Muscle of arm (tissue), 12 donors: ENCODE data around the gene RAB33B. TPM values are rescaled to one million over a fixed set of nuclear protein-coding genes. Genes with fewer than 3 reads are reported as not detected.
"Not testable (repeated sequence)": the region's sequence is repeated elsewhere in the genome, so short reads cannot be mapped to it uniquely, and the experiment has no call there.

Experiments used
- DNase-seq: peaks from one replicate; pipeline ENCODE4 v3.0.0-alpha.2; 2013
- polyA plus RNA-seq, 12 donors: library from polyadenylated mRNA; unstranded; fragments of 120-200 nt; gene quantifications; one replicate each; pipeline ENCODE4 v1.2.1, GENCODE V29; 2013; ENCODE audit not compliant: insufficient read length in 12 of 12

The RAB33B gene
- polyA plus RNA-seq, 12 donors, result 6.7 to 13.8 (median 10.3) TPM; not detected in 1

- no peak for DNase-seq
Observed at GRCh38 chr4:139458999-139459398, 5.1 kb downstream of the RAB33B start.

- DNase-seq, result no peak
Observed at GRCh38 chr4:139460565-139460964, 6.6 kb downstream of the RAB33B start.

- DNase-seq, result no peak
Observed at GRCh38 chr4:139461022-139461628, 7.2 kb downstream of the RAB33B start.

- not testable (repeated sequence) for DNase-seq
Observed at GRCh38 chr4:139464512-139464911, 10.6 kb downstream of the RAB33B start.

- no peak for DNase-seq
Observed at GRCh38 chr4:139465922-139466321, 12.0 kb downstream of the RAB33B start.

- DNase-seq, result not testable (repeated sequence)
Observed at GRCh38 chr4:139468756-139469155, 14.8 kb downstream of the RAB33B start.

- DNase-seq, result no peak
Observed at GRCh38 chr4:139469216-139469615, 15.3 kb downstream of the RAB33B start.

GRCh38 chr4:139469869-139470268 is 15.9 kb downstream of the RAB33B start:
- no peak for DNase-seq

- no peak for DNase-seq
Observed at GRCh38 chr4:139470295-139470694, 16.4 kb downstream of the RAB33B start.

GRCh38 chr4:139470997-139471665 is 17.2 kb downstream of the RAB33B start:
- no peak for DNase-seq

GRCh38 chr4:139472852-139473251 is 18.9 kb downstream of the RAB33B start:
- DNase-seq, result no peak

- no peak for DNase-seq
Observed at GRCh38 chr4:139476363-139476762, 22.4 kb downstream of the RAB33B start.

GRCh38 chr4:139481465-139481864 is 27.5 kb downstream of the RAB33B start:
- DNase-seq, result no peak

GRCh38 chr4:139483000-139483399 is 29.1 kb downstream of the RAB33B start:
- no peak for DNase-seq

- no peak for DNase-seq
Observed at GRCh38 chr4:139484783-139485311, 30.9 kb downstream of the RAB33B start.

- DNase-seq, result no peak
Observed at GRCh38 chr4:139488442-139488841, 34.5 kb downstream of the RAB33B start.

- no peak for DNase-seq
Observed at GRCh38 chr4:139489638-139490037, 35.7 kb downstream of the RAB33B start.

- no peak for DNase-seq
Observed at GRCh38 chr4:139492429-139492828, 38.5 kb downstream of the RAB33B start.

- DNase-seq, result no peak
Observed at GRCh38 chr4:139493176-139493575, 39.3 kb downstream of the RAB33B start.

GRCh38 chr4:139499186-139499585 is 45.3 kb downstream of the RAB33B start:
- DNase-seq, result no peak

GRCh38 chr4:139501117-139501516 is 47.2 kb downstream of the RAB33B start:
- DNase-seq, result no peak

GRCh38 chr4:139501527-139501926 is 47.6 kb downstream of the RAB33B start:
- DNase-seq, result no peak
